Urinary bladder (tissue), 4 donors: ENCODE data around the gene CALHM2. TPM values are rescaled to one million over a fixed set of nuclear protein-coding genes. Genes with fewer than 3 reads are reported as not detected.

Experiments used
- DNase-seq: peaks from one replicate; pipeline ENCODE4 v3.0.0-alpha.2; 2015; ENCODE audit errors: extremely low spot score
- H3K27ac ChIP-seq: one replicate; pipeline ENCODE4 v1.5.1; 2013; ENCODE audit warnings: low read depth, mild to moderate bottlenecking, moderate library complexity
- H3K36me3 ChIP-seq: one replicate; pipeline ENCODE4 v1.6.1; 2013; ENCODE audit warnings: mild to moderate bottlenecking, moderate library complexity; ENCODE audit not compliant: insufficient read depth
- H3K4me1 ChIP-seq: one replicate; pipeline ENCODE4 v1.6.1; 2013; ENCODE audit warnings: mild to moderate bottlenecking, moderate library complexity; ENCODE audit not compliant: insufficient read depth
- H3K4me3 ChIP-seq: one replicate; pipeline ENCODE4 v1.5.1; 2013; ENCODE audit warnings: low read depth, low read length
- WGBS: extraction: QIAGEN DNeasy Blood & Tissue Kit; methylation state at CpG from one replicate; pipeline ENCODE4 v1.1.7; 2013; 5-methylcytosine and 5-hydroxymethylcytosine counted together
- polyA plus RNA-seq: library from polyadenylated mRNA; stranded (reverse); fragments of 200-250 nt; gene quantifications from one replicate; pipeline ENCODE4 v1.2.3, GENCODE V29; 2013
- total RNA-seq: library from RNA; depleted of rRNA; stranded (reverse); fragments of >200 nt; gene quantifications from one replicate; pipeline ENCODE4 v1.2.3, GENCODE V29; 2014
- donor health status: healthy with polysubstance abuse.
- donor health status: healthy.

The CALHM2 gene
- total and polyA plus RNA-seq, 2 donors, result 17.4 to 68.5 TPM

- Histone ChIP-seq H3K36me3 (no peaks in the 10 kb centered on the region), H3K4me3 (peak overlapping the region; percentile 86), H3K27ac (peak overlapping the region; percentile 13), H3K4me1 (no peaks in the 10 kb centered on the region)
- 0% methylated on average over 8 of the region's 8 CpGs for WGBS
- no peak for DNase-seq
These were observed 55.4 kb downstream of the CALHM2 start for GRCh38 chr10:103396789-103397087.

Other genes with a start within 250 kb of the CALHM2 start
- gene RPEL1, start 206.5 kb downstream of the CALHM2 start, total RNA-seq, result not detected
- 0.08 TPM for gene RPEL1, start 206.5 kb downstream of the CALHM2 start, polyA plus RNA-seq
- gene INA, start 175.2 kb downstream of the CALHM2 start, total RNA-seq, result 5.8 TPM
- 2.4 TPM for gene INA, start 175.2 kb downstream of the CALHM2 start, polyA plus RNA-seq
- 14.9 TPM for gene PCGF6, start 101.2 kb downstream of the CALHM2 start, total RNA-seq
- gene PCGF6, start 101.2 kb downstream of the CALHM2 start, polyA plus RNA-seq, result 10.1 TPM
- 8.7 TPM for gene TAF5, start 84.4 kb downstream of the CALHM2 start, total RNA-seq
- gene TAF5, start 84.4 kb downstream of the CALHM2 start, polyA plus RNA-seq, result 3.0 TPM
- 231 TPM for gene ATP5MK, start 55.9 kb downstream of the CALHM2 start, total RNA-seq
- gene ATP5MK, start 55.9 kb downstream of the CALHM2 start, polyA plus RNA-seq, result 456 TPM
- 19.7 TPM for gene PDCD11, start 55.7 kb downstream of the CALHM2 start, total RNA-seq
- gene PDCD11, start 55.7 kb downstream of the CALHM2 start, polyA plus RNA-seq, result 14.9 TPM
- gene CALHM1, start 6.5 kb upstream of the CALHM2 start, total RNA-seq, result not detected
- gene CALHM1, start 6.5 kb upstream of the CALHM2 start, polyA plus RNA-seq, result not detected
- gene CALHM3, start 26.9 kb upstream of the CALHM2 start, total RNA-seq, result not detected
- gene CALHM3, start 26.9 kb upstream of the CALHM2 start, polyA plus RNA-seq, result not detected
- gene NEURL1, start 41.3 kb upstream of the CALHM2 start, total RNA-seq, result 5.2 TPM
- 27.8 TPM for gene NEURL1, start 41.3 kb upstream of the CALHM2 start, polyA plus RNA-seq